ENCODE data around the gene SLC22A23. TPM values are rescaled to one million over a fixed set of nuclear protein-coding genes. Genes with fewer than 3 reads are reported as not detected.
A peak's percentile ranks its signal among the peaks of the same experiment; 100 is the strongest.

Gene SLC22A23
- total RNA-seq, 4 donors from 2014 or later = 7.1 to 9.6 (median 8.2) TPM

DNA sequence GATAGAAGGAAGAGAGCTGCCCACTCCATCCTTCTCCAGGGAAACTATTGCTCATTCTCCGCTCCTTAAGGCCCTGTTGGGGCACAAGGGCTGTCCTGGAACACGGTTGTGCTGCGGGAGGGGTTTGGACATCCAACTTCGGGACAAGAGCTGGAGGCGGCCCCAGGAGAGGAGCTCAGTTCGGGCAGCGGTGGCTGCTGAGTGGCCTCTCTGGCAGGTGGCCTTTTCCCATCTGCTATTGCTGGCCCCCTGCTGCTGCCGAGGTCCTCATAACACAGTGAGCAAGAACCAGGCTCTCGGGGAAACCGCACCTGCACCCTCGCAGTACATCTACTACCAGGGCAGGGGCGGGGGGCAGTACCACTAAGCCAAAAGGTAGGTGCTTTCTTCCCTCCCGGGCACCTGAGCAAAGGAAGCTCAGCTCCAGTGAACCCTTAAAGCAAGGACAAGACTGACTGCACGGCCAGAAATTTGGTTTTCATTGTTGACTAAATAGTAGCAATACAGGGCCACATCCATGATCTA lies 134.4 kb downstream of the SLC22A23 start:
- WGBS, 2 donors = 86 to 87% methylated on average over 14 of the region's 14 CpGs
- no peak for TF ChIP-seq EP300 (IDR thresholded peaks at IDR 0.05)
- TF ChIP-seq, protein P1, sequence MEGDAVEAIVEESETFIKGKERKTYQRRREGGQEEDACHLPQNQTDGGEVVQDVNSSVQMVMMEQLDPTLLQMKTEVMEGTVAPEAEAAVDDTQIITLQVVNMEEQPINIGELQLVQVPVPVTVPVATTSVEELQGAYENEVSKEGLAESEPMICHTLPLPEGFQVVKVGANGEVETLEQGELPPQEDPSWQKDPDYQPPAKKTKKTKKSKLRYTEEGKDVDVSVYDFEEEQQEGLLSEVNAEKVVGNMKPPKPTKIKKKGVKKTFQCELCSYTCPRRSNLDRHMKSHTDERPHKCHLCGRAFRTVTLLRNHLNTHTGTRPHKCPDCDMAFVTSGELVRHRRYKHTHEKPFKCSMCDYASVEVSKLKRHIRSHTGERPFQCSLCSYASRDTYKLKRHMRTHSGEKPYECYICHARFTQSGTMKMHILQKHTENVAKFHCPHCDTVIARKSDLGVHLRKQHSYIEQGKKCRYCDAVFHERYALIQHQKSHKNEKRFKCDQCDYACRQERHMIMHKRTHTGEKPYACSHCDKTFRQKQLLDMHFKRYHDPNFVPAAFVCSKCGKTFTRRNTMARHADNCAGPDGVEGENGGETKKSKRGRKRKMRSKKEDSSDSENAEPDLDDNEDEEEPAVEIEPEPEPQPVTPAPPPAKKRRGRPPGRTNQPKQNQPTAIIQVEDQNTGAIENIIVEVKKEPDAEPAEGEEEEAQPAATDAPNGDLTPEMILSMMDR (IDR thresholded peaks at IDR 0.05) = no peak
- no peak for TF ChIP-seq POLR2A (IDR thresholded peaks at IDR 0.05)
- Histone ChIP-seq H3K27me3 (no peaks in the 10 kb centered on the region), H3K36me3 (no peaks in the 10 kb centered on the region), H3K4me1 (peaks cover 0 to 26% (median 12%) of the 10 kb centered on the region in 4 donors), H3K27ac (peak overlapping the region in 2 of 4 donors; percentile 16 to 54), H3K9me3 (no peaks in the 10 kb centered on the region), H3K4me3 (no peak overlapping the region)
- no peak for DNase-seq (ENCODE audit: low spot score in 2 of 2)

DNA sequence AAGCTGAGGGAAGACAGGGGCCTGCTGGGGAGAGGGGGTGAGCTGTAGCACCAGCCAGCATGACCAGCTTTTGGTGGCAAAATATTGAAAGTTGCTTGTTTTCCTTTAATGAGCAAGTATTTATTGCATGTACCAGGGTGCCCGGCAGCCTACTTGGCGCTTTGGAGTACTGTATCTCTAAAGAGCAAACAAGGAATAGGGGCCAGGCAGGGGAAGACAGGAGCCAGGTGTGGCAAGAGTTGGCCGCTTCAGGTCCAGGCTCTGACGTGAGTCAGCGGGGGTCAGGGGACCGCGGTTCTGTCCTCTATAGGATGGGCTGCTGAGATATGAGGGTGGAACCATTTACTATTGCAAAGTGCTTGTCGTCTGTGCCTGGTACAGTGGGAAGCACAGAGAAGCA lies 135.0 kb downstream of the SLC22A23 start:
- WGBS, 2 donors = 87 to 88% methylated on average over 8 of the region's 8 CpGs
- no peaks in the 10 kb centered on the region for H3K36me3 ChIP-seq
- peaks cover 0 to 26% (median 12%) of the 10 kb centered on the region in 4 donors for H3K4me1 ChIP-seq
- H3K4me3 ChIP-seq = no peak overlapping the region
- TF ChIP-seq EP300 (IDR thresholded peaks at IDR 0.05) (no peak), POLR2A (IDR thresholded peaks at IDR 0.05) (no peak)
- TF ChIP-seq, protein P1 (IDR thresholded peaks at IDR 0.05) = no peak
- DNase-seq (ENCODE audit: low spot score in 2 of 2) = no peak
- no peaks in the 10 kb centered on the region for H3K9me3 ChIP-seq
- no peak overlapping the region for H3K27ac ChIP-seq
- no peaks in the 10 kb centered on the region for H3K27me3 ChIP-seq

DNA sequence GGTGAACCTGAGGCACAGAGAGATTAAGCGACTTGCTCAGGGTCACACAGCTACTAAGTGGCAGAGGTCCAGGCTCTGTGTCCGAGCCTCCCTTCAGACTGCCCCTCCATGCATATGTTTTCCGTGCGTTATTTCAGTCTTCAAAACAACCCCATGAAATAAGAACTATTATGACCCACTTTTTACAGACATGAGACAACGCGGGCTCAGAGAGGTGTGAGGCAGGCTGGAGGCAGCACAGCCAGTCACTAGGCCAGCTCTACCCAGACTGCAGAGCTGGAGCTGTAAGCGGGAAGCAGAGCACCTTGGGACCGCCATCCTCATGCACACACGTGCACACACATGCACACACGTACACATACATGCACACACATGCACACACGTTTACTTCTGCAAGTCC lies 135.8 kb downstream of the SLC22A23 start:
- Histone ChIP-seq H3K9me3 (no peaks in the 10 kb centered on the region), H3K27ac (no peak overlapping the region), H3K27me3 (no peaks in the 10 kb centered on the region), H3K4me1 (peaks cover 0 to 26% (median 12%) of the 10 kb centered on the region in 4 donors), H3K4me3 (no peak overlapping the region), H3K36me3 (peaks cover 0 to under 1% (median 0%) of the 10 kb centered on the region in 3 donors)
- no peak for DNase-seq (ENCODE audit: low spot score in 2 of 2)
- TF ChIP-seq EP300 (IDR thresholded peaks at IDR 0.05) (no peak), POLR2A (IDR thresholded peaks at IDR 0.05) (no peak)
- WGBS, 2 donors = 92 to 93% methylated on average over 11 of the region's 11 CpGs

DNA sequence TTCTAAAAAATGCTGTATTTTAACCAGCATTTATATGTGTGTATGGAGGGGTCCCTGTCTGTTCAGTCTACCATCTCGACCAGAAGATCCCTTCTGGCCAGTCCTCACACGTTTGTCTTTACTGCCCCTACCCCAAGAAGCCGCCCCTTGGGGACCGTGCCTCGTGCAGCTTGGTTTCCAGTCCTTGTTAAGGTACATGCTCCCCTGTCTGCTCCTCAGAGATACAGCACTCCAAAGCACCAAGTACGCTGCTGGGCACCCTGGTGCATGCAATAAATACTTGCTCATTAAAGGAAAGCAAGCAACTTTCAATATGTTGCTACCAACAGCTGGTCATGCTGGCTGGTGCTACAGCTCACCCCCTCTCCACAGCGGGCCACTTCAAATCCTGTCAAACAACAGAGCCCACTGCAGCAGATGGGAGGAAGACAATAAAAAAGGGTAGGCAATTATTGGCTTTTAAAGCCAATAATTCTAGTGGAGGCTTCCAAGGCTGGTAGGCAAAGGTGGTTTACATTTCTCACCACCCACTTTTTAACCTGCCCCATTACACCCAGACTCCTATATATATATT lies 136.5 kb downstream of the SLC22A23 start:
- no peak for DNase-seq (ENCODE audit: low spot score in 2 of 2)
- Histone ChIP-seq H3K27ac (no peak overlapping the region), H3K4me1 (peaks cover 0 to 18% (median 11%) of the 10 kb centered on the region in 4 donors), H3K4me3 (no peak overlapping the region), H3K27me3 (no peaks in the 10 kb centered on the region), H3K36me3 (peaks cover 0 to 8% (median 0%) of the 10 kb centered on the region in 3 donors), H3K9me3 (no peaks in the 10 kb centered on the region)
- TF ChIP-seq, protein P1 (IDR thresholded peaks at IDR 0.05) = no peak
- TF ChIP-seq POLR2A (IDR thresholded peaks at IDR 0.05) (no peak), EP300 (IDR thresholded peaks at IDR 0.05) (no peak)
- WGBS, 2 donors = 79 to 86% methylated on average over 7 of the region's 7 CpGs

DNA sequence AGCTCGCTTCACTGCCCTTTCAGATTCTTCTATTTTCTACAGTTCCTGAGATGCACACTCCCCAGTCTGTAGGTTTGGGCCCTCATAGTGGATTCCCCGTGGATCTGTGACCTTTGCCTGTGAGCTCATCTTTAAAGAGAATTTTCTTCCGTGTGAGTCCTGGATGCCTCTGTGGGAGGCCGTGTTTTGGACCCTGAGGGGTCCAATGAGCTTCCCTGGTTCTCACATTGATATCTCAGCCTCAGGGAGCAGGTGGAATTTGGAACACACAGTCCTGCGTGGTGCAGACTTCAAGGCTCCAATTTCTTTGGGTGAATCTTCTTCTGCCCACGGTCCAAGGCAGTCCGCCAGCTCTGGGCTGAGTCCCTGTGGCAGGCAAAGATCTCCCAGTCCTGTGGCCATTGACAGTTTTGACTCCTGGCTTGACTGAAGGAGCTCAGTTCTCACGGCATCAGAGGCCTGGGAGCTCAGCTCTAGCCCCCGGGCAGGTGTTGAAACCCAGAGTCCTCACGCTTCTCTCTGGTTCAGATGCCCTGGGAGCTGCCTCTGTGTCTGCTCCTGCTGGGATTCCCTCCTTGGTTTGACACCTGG lies 137.1 kb downstream of the SLC22A23 start:
- H3K4me3 ChIP-seq = no peak overlapping the region
- no peaks in the 10 kb centered on the region for H3K9me3 ChIP-seq
- H3K4me1 ChIP-seq = peaks cover 0 to 12% (median 5%) of the 10 kb centered on the region in 4 donors
- H3K27ac ChIP-seq = no peak overlapping the region
- 76 to 80% methylated on average over 7 to 10 of the region's 10 CpGs for whole genome bisulfite sequencing, 2 donors
- no peak for DNase-seq (ENCODE audit: low spot score in 2 of 2)
- TF ChIP-seq, protein P1 (IDR thresholded peaks at IDR 0.05) = no peak
- TF ChIP-seq EP300 (IDR thresholded peaks at IDR 0.05) = no peak
- TF ChIP-seq POLR2A (IDR thresholded peaks at IDR 0.05) = no peak
- H3K36me3 ChIP-seq = peaks cover 0 to 8% (median 0%) of the 10 kb centered on the region in 3 donors
- no peaks in the 10 kb centered on the region for H3K27me3 ChIP-seq
